ENCODE data around the gene KRT37. TPM values are rescaled to one million over a fixed set of nuclear protein-coding genes. Genes with fewer than 3 reads are reported as not detected.

KRT37 gene
- total and polyA plus RNA-seq, 2 of the 13 experiments (the other 11 are each of a cell fraction or from before 2014, with no cell fraction given), result 0.69 TPM; not detected in 1

GRCh38 chr17:41444186-41444585 is 19.8 kb upstream of the KRT37 start:
- 7% methylated on average over 1 of the region's 1 CpG for WGBS (ENCODE audit: low lambda C conversion rate)
- Histone ChIP-seq H3K27me3 (ENCODE audit: control insufficient read depth in 1 of 2, insufficient read depth in 2 of 2, low read length in 2 of 2) (no peaks in the 10 kb centered on the region; a peak in 1 of 5 replicates), H3K9me3 (ENCODE audit: low read length) (no peaks in the 10 kb centered on the region), H3K4me2 (ENCODE audit: low read depth, low read length) (no peak overlapping the region), H3K79me2 (ENCODE audit: insufficient read depth, low read length) (no peaks in the 10 kb centered on the region), H3K36me3 (replicated peaks in 1 of 2; ENCODE audit: control insufficient read depth in 1 of 2, insufficient read depth in 2 of 2, low read length in 2 of 2) (no peaks in the 10 kb centered on the region), H3K27ac (ENCODE audit: extremely low read length, insufficient read depth, low read length) (no peak overlapping the region), H3K4me3 (replicated peaks in 1 of 3; ENCODE audit: insufficient read depth in 1 of 3, low read depth in 2 of 3, low read length in 3 of 3) (no peak overlapping the region), H3K9ac (ENCODE audit: insufficient read depth, low read depth, low read length) (no peak overlapping the region), H4K20me1 (ENCODE audit: insufficient read depth, low read length) (no peaks in the 10 kb centered on the region), H2AFZ (ENCODE audit: low read length) (no peak overlapping the region), H3K4me1 (ENCODE audit: insufficient read depth, low read length) (peaks cover 6% of the 10 kb centered on the region; the same call in 1 of the 2 replicates)
- TF ChIP-seq ZNF607 (CRISPR knock-in tag; IDR thresholded peaks at IDR 0.05; ENCODE audit: borderline replicate concordance) (no peak), ZBTB14 (CRISPR knock-in tag; IDR thresholded peaks at IDR 0.05) (no peak), HOXA9 (CRISPR knock-in tag; IDR thresholded peaks at IDR 0.05; ENCODE audit: borderline replicate concordance) (no peak), ZNF737 (CRISPR knock-in tag; IDR thresholded peaks at IDR 0.05; ENCODE audit: borderline replicate concordance) (no peak), CBX1 (IDR thresholded peaks at IDR 0.05; ENCODE audit: low read depth) (no peak), EED (CRISPR knock-in tag; IDR thresholded peaks at IDR 0.05) (no peak), BATF2 (CRISPR knock-in tag; IDR thresholded peaks at IDR 0.05) (no peak), KLF12 (CRISPR knock-in tag; IDR thresholded peaks at IDR 0.05; ENCODE audit: borderline replicate concordance) (no peak), SSRP1 (CRISPR knock-in tag; IDR thresholded peaks at IDR 0.05) (no peak)
- BruUV-seq (replicated peaks), result no TSS peak
- peak; percentile 52; the same call in 1 of the 3 replicates for ATAC-seq
- in situ Hi-C loops (cut with HindIII; ENCODE audit: extremely low pct_ligation_motif_present, low pct_unique_long_range_greater_than_20kb) (no loop called here), intact Hi-C loops (cut with micrococcal nuclease; ENCODE audit: unreplicated experiment) (no loop called here)
- FAIRE-seq, result no peak
- CTCF ChIA-PET (ENCODE audit: low intra/inter-chr PET ratio, low total read pairs), result no interaction called here
- no peak for DNase-seq (ENCODE audit: low spot score)
- POLR2A ChIA-PET, result no interaction called here

Data from HepG2 (cell line).